Urothelium cell line (cell line): Measurements from ENCODE around the gene GPBP1.

Experiments
- DNase-seq: peaks from one replicate; pipeline ENCODE4 v3.0.0; 2011; ENCODE audit warnings: low spot score, mixed read lengths
- FAIRE-seq: peaks from 2 replicates; lab custom pipeline; 2011; peaks lifted over from hg19 to GRCh38; lab: Jason Lieb, UNC

Gene GPBP1

DNA sequence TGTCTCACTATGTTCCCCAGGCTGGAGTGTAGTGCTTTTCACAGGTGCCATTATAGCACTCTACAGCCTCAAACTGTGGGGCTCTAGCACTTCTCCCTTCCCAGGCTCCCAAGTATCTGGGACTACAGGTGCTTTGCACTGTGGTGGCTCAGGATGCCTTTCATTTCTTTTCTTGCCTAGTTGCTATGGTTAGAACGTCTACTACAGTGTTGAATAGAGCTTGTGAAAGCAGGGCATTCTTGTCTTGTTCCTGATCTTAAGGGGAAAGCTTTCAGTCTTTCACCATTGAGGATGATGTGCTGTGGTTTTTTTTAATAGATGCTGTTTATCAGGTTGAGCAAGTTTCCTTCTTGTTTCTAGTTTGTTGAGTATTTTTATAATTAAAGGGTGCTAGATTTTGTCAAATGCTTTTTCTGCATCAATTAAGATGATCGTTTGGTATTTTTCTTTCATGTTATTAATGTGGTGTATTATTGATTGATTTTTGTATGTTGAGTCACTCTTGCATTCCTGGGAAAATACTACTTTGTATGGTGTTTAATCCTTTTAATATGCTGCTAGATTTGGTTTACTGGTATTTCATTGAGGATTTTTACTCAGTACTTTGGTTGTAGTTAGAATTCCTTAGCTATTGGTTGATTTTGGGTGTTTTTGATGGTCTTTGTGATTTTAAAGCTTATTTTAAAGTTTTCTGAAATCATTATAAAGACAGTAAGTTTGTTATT lies 35.6 kb downstream of the GPBP1 start:
- FAIRE-seq (no peak), DNase-seq (no peak)

DNA sequence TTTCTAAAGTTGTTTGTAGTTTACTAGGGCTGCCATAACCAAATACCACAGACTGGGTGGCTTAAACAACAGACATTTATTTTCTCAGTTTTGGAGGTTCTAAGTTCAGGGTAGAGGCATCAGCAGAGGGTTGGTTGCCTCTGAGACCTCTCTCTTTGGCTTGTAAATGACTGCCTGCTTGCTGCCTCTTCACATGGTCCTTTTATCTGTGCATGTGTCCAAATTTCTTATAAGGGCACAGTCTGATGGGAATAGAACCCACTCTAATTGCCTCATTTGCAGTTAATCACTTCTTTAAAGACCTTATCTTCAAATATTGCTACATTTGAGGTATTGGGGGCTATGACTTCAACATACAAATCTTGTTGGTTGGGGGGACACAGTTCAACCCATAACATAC lies 36.8 kb downstream of the GPBP1 start:
- DNase-seq (no peak), FAIRE-seq (no peak)

DNA sequence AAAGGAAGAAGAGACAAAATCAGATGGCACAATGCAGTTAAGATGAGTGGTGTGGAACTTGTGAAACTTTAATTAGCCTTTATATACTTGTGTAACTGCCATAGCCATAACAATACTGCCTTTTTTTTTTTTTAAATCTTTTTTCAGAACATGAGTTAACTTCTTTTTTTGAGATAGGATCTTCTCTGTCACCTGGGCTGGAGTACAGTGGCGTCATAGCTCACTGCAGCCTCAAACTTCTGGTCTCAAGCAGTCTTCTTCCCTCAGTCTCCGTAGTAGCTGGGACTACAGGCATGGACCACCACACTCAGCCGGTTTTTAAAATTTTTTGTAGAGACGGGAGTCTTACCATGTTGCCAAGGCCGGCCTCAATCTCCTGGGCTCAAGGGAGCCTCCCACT lies 37.2 kb downstream of the GPBP1 start:
- FAIRE-seq (no peak), DNase-seq (no peak)

DNA sequence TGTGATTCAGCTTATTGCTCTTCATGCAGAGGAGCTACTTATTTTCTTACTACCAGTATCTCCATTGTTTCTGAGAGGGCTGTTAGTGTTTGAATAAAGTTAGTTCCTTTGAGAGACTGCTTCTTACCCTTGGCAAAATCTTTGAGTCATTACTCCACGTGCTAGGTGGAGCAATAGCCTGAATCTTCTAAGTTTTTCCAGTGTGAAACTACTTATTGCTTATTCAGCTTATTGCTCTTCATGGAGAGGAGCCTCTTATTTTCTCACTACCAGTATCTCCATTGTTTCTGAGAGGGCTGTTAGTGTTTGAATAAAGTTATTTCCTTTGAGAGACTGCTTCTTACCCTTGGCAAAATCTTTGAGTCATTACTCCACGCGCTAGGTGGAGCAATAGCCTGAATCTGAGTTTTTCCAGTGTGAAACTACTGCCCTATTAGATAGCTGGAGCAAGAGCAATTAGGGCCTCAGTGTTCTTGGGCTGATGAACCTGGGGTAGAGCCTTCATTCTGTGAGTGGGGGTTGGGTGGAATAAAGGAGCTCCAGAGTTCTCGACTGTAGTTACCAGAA lies 41.9 kb downstream of the GPBP1 start:
- FAIRE-seq (no peak), DNase-seq (no peak)

DNA sequence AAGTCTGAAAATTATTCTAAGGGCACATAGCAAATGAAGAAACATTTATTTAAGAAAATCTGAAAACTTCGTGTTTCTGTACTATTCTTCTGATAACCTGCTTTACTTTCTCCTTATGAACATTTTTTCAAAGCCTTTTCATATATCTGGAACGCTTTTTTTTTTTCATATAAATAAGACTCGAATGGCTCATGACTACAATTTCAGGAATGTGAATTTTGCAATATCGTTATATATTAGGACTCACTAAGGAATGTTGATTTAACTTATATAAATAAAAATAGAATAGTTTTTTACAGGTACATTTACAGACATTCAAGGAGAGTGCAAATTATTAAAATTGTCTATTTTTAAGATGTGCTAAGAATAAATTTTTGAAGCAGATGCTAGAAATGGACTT lies 42.9 kb downstream of the GPBP1 start:
- FAIRE-seq (no peak), DNase-seq (no peak)

DNA sequence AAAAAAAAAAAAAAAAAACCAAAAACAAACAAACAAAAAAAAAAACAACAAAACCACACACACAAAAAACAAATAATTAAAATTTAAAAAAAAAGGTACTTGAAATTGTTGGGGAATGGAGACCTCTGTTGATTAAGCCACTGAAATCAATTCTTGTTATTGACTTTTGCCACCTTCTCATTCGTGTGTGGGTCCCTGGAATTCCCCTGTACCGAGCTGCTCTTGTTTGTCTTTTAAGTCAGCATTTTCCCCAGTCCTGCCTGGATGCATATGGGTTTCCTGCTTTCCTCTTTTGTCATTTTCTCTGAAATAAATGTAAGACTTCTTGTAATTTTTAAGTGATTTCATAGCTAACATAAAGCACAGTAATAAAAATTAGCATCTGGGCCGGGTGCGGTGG lies 45.5 kb downstream of the GPBP1 start:
- no peak for DNase-seq
- no peak for FAIRE-seq

DNA sequence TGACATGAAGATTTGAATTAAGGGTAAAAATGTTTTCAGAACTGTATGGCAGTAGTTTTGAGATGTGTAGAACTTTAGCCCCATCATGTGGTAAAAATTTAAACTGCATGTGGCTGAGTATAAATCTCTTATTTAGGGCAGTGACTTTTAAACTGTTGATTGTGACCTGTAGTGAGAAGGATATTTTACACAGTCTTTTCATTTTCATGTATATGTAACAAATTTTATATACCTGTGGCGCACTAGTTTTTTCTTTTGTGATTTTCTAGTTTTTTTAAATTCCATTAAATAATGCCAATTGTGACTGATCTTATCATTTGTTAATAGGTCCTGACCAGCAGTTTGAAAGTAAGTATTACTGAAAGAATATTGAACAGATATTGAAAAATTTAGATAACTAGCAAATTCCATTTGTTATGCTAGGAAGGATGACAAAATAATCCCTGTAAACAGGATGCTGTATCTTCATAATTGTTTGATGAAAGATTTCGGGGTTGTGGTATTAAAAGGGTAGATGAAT lies 47.2 kb downstream of the GPBP1 start:
- DNase-seq (peak; percentile 23), FAIRE-seq (no peak)

DNA sequence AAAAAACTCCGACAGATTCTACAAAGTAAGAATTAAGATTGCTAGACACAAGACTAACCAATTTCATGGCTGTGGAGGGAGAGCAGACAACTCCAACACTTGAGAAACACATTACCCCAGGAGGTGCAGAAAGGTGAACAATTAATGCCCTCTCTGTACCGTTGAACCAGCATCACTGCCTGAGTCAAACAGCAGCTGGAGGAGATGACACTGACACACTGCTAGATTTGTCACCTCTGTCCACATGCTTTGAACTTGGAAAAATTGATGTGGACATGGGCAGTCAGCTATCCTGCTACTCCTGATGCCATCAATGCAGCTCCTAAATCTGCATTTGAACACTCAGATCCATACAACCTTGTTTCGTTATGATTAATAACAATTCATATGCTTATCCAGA lies 51.7 kb downstream of the GPBP1 start:
- FAIRE-seq (peak; percentile 37), DNase-seq (no peak)

DNA sequence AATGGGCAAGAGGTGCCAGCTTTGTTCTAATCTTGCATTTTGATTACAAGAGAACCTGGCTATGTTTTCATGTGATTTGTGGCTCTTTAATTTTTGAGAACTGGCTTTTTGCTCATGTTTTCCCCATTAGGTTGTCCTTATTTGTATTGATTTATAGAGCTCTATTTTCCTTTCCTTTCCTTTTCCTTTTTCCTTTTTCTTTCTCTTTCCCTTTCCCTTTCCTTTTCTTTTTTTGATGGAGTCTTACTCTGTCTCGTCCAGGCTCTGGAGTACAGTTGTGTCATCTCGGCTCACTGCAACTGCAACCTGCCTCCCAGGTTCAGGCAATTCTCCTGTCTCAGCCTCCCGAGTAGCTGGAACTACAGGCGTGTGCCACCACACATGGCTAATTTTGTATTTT lies 55.5 kb downstream of the GPBP1 start:
- FAIRE-seq (no peak), DNase-seq (no peak)

DNA sequence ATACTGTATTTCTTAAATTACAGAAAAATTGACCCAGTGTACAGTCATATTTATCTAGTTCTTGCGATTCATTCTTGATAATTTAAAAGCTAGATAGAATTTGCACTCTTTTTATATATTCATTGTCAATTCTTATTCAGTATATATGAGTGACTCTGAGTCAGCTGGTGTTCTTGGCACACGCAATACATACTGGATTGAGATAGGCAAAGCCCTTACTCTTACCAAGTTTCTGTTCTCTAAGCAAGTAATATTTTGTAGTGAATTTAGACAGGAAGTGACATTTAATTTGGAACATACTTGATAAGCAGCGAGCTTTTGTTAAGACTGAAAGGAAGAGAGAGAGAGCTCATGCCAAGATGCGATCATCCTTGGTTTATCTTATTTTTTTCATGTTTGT lies 57.7 kb downstream of the GPBP1 start:
- DNase-seq (no peak), FAIRE-seq (no peak)

DNA sequence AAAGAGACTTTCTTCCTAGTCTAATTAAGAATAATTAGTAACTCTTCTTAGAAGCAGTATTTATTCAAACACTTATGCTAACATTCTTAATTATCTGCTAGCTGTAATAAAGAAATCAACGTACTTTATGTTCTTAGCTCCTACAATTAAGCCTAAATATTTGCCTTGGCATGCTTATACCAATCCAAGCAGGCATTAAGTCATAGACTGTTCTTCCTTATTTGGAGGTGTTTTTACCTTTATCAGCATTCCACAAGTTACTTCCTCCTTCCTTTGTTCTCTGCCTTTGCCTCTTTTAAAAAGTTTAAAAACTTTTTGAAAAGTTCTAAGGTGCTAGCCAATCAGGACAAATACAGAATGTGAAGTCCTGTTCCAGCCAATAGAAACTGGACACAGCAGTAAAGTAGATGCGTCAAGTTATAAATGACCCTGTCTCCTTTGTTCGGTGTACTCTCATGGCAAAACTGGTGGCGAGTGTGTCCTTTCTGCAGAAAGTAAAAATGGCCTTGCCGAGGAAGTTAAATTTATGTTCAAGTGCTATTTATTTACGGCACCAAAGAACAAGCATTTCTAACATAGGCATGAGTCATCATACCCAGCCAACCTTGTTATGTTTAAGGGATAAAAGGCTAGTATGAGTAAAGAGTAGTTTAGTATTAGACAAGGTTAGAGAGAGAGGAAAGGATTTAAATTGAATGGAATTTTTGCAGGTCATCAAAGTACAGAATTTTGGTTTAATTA lies 58.6 kb downstream of the GPBP1 start:
- DNase-seq (no peak), FAIRE-seq (peak; percentile 42)

DNA sequence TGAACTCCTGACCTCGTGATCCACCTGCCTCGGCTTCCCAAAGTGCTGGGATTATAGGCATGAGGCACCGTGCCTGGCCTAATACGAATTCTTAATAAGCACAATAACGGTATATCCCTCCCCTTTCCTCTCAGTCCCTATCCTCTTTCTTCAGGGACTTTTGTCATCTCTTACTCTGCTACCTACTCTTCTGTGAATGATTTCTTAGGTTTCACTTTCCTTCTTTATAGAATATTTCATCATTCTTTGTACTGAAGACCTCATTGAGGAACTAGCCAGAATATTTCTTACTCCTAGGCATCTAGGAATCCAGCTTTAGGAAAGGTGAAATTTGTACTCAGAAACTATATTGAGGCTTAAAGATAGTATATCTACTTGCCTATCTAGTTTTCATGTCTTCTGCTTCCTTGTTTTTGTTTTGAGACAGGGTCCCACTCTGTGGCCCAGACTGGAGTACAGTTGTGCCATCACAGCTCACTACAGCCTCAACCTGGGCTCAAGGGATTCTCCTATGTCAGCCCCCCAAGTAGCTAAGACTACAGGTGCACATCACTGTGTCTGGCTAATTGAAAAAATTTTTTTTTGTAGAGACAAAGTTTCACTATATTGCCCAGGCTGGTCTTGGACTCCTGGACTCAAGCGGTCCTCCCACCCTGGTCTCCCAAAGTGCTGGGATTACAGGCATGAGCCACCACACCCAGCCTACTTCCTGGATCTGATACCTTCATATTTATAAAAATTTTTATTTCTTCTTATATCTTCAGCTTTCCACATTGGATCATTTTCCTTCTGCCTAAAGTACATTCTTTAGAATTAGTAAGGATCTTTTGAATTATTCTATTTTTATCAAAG lies 69.7 kb downstream of the GPBP1 start:
- DNase-seq (no peak), FAIRE-seq (no peak)

DNA sequence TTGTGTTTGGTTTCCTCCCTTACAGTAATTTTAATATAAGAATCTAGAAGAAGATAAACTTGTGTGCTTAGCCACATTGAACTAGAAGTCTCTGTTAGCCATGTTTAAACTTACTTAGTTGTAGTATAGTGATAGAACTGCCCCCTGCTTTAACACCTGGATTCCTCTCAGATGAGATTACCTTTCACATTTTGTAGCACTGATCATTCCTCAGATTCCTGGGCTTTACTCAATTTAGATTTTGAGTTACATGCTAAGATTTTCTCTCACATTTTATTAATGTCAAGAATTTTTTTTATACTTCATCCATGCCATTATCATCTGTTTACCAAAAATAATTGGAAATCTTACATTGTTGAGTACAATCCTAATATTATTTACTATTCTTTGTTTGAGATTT lies 70.5 kb downstream of the GPBP1 start:
- FAIRE-seq (no peak), DNase-seq (no peak)

DNA sequence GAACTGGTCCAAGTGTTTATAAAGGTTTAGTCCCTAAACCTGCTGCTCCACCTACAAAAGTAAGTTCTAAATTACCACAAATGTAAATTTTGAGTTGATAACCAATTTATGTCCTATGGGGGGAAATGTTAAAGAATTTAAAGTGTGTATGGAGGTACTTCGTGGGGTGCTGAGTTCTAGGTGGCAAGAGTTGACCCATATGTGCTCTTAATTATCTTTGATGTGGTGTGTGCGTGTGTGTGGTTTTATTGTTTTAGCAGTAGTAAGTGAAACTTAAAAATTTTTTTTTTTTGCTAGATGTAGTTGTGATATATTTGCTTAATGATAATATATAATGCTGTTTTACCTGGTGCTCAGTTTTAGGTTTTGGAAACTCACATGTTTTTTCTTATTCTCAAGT lies 72.6 kb downstream of the GPBP1 start:
- FAIRE-seq (no peak), DNase-seq (no peak)

DNA sequence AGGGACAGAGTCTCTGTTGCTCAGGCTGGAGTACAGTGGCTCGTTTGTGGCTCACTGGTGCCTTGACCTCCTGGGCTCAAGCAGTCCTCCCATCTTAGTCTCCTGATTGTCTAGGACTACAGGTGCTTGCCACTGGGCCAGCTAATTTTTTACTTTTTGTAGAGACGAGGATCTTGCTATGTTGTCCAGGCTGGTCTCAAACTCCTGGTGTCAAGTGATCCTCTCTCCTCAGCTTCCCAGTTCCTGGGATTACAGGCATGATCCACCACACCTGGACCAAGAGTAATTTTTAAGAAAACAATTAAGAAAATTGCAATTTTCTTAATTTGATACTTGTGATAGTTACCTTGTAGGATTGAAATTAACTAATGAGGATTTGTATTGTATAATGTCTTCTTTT lies 73.9 kb downstream of the GPBP1 start:
- DNase-seq (no peak), FAIRE-seq (no peak)

DNA sequence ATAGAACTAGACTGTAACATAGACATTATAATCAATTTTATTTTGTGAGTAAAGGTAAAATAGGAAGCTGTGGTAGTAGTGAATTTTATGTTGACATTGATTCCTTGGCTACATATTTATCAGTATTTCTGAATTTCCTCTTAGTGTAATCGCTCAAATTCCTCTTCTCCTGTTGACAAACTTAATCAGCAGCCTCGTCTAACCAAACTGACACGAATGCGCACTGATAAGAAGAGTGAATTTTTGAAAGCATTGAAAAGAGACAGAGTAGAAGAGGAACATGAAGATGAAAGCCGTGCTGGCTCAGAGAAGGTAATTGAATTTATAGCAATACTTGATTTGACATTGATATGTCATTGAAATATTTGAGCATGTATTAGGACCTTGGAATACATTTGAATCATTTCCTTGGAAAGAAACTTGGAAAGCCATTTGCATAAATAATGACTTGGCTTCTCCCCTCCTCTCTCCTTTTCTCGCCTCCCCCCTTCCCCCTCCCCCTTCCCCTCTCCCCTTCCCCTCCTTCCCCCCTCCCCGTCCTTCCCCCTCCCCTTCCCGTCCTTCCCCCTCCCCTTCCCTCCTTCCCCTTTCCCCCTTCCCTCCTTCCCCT lies 75.5 kb downstream of the GPBP1 start:
- no peak for FAIRE-seq

DNA sequence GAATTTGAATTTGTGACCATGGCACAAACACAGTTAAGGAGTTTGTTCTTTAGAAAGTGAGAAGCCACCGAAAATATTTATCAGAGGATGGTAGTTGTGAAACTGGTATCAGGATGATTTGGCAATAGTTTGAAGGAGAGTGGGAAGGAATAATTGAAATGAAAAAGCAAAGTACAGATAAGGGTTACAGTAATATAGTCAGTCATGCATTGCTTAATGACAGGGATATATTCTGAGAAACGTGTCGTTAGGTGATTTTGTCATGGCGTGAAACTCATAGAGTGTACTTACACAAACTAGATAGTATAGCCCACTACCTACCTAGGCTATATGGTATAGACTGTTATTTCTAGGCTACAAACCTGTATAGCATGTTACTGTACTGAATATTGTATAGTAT lies 84.2 kb downstream of the GPBP1 start:
- no peak for FAIRE-seq
- no peak for DNase-seq

More for the DNA sequence above, 75.5 kb downstream of the GPBP1 start:
- no peak for DNase-seq

DNA sequence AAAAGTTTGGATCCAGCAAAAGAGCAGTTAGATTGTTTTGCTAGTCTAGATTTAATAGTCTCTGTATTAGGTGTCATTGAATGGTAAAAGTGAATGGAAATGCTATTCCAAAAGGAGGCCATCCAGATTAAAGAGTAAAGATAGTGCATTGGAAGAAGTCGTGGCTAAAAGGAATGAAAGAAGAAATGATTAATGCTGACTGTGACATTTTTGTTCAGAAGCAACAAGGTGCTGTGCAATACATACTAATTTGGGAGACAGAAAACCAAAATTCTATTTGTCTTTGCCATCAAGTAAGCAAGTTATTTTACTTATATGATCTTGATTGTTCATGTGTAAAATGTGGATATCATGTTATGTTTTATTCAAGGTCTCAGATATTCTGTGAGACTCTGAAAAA lies 85.1 kb downstream of the GPBP1 start:
- FAIRE-seq (no peak), DNase-seq (no peak)

DNA sequence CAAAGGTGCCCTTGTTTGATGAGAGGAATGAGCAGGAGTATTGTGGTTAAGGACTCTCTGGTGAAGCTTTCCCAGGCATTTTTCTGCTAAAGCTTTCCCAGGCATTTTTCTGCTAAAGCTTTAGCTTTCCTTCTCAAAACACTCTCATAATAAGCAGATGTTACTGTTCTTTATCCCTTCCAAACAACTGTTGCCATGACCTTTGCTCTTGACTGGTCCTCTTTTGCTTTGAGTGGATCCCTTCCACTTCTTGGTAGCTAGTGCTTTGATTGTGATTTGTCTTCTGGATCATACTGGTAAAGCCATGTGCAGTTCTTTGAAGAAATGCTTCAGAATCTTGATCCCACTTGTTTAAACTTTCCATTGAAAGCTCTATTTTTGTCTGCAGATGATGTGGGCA lies 85.8 kb downstream of the GPBP1 start:
- DNase-seq, result no peak
- FAIRE-seq, result no peak

DNA sequence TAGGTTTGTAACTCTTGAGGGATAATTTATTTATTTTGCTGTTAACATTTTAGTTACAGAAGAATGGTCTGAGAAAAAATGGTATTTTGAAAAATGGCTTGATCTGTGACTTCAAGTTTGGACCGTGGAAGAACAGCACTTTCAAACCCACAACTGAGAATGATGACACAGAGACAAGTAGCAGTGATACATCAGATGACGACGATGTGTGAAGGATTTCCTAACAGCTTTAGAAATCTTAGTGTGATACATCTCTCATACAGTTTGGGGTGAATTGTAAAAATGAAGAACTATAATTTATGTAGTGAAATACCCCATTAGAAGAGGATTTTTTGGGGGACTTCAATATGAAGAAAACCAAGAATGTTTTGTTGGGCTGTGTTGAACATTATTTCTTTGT lies 88.7 kb downstream of the GPBP1 start:
- DNase-seq, result no peak
- FAIRE-seq, result no peak

DNA sequence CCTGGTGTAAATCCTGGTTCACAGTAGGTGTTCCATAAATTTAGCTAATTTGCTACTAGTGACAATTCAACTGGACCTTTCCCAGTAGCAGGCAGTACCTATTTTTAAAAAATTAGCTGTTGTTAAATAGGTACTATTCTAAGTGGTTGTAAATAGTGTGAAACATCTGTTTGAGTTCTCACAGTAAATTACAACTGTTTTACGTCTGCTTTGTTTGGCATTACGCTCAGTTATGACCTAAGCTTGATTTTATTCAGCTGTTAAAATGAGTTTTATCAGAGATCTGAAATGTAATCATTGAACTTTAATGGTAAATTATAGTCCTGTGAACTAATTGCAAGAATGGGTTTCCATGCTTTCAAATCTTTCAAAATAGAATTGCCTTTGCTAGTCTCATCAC lies 93.9 kb downstream of the GPBP1 start:
- FAIRE-seq (no peak), DNase-seq (no peak)
